HFF-Myc (cell line): ENCODE measurements around the gene HOXB1.
"Not testable (repeated sequence)": the region's sequence is repeated elsewhere in the genome, so short reads cannot be mapped to it uniquely, and the experiment has no call there.

ENCODE experiments used
- DNase-seq: peaks from one replicate; pipeline ENCODE4 v3.0.0-alpha.2; 2011; ENCODE audit warnings: low read depth; ENCODE audit errors: extremely low read depth
- H3K4me3 ChIP-seq: replicated peaks from 2 replicates; pipeline ENCODE4 v1.5.1; 2011; ENCODE audit warnings: low read depth, mild to moderate bottlenecking, control low read depth, low read length
- TF ChIP-seq, protein P1 (sequence below): IDR thresholded peaks from 2 replicates; pipeline ENCODE4 v1.5.1; 2012; ENCODE audit warnings: mild to moderate bottlenecking, low read depth, low read length, control low read depth; ENCODE audit errors: missing control alignments

HOXB1 gene

DNA sequence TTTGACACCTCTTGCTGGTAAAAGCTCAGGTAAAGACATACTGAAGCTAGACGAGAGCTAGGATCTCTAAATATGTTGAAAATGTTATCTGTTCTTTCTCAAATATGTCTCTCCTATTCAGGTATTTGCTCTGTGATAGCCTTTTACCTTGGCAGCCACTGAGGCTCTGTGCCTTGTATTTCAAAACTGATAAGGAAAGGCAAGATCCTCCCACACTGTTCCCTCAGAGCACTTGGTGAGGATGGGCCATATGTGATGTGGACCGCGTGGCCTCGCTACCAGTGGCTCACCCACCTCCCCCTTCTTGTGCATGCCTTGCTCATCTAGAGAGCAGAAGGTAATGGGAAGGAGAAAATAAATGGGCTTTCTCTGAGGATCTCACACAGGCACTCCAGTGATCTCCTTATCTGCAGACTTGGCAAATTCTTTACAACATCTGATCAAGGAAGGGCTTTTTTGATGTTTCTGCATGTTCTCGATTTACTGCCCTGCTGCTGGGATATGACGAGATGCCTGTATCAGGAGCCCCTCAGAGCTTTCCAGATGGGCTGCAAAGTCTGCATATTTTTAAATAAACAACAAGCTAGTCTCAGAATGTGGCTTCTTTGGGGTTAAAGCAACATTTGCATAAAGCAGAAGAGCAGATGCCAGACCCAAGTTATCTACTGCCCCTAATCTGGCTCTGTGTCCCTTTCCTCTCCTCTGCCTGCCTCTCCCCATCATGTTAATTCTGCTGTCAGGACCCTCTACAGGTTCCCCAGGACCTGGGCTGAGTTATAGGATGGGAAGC is 16.9 kb downstream of the HOXB1 start:
- DNase-seq, result no peak
- TF ChIP-seq, protein P1, sequence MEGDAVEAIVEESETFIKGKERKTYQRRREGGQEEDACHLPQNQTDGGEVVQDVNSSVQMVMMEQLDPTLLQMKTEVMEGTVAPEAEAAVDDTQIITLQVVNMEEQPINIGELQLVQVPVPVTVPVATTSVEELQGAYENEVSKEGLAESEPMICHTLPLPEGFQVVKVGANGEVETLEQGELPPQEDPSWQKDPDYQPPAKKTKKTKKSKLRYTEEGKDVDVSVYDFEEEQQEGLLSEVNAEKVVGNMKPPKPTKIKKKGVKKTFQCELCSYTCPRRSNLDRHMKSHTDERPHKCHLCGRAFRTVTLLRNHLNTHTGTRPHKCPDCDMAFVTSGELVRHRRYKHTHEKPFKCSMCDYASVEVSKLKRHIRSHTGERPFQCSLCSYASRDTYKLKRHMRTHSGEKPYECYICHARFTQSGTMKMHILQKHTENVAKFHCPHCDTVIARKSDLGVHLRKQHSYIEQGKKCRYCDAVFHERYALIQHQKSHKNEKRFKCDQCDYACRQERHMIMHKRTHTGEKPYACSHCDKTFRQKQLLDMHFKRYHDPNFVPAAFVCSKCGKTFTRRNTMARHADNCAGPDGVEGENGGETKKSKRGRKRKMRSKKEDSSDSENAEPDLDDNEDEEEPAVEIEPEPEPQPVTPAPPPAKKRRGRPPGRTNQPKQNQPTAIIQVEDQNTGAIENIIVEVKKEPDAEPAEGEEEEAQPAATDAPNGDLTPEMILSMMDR, result no peak
- H3K4me3 ChIP-seq, result no peak overlapping the region

- TF ChIP-seq, protein P1, result no peak
- DNase-seq, result no peak
- H3K4me3 ChIP-seq, result no peak overlapping the region
Observed at GRCh38 chr17:48513097-48513496, 17.7 kb downstream of the HOXB1 start.

DNA sequence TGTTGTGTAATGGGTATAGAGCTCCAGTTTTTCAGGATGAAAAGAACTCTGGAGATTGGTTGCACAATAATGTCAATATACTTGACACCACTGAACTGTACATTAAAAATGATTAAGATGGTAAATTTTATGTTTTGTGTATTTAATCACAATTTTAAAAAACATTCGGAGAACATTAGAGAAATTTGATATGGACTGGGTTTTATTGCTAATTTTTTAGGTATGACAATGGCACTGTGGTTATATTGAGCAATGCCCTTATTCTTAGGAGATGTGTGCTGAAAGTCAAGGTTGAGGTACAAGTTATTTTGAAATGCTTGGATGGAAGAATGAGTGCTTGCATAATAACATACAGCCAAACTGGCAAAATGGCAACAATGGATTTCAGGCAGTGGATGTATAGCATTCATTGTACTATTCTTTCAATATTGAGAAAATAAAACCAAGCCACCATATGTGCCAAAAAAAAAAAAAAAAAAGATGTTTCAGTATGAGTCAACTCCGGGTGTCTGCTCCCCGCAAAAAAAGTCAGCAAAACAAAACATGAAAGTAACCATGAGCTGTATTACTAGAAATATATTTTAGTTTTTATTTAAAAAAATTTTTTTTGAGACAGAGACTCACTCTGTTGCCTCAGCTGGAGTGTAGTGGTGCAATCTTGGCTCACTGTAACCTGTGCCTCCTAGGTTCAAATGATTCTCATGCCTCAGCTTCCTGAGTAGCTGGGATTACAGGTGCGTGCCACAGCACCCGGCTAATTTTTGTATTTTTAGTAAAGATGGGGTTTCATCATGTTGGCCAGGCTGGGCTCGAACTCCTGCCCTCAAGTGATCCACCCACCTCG is 19.8 kb downstream of the HOXB1 start:
- TF ChIP-seq, protein P1, result no peak
- DNase-seq, result no peak
- no peak overlapping the region for H3K4me3 ChIP-seq

DNA sequence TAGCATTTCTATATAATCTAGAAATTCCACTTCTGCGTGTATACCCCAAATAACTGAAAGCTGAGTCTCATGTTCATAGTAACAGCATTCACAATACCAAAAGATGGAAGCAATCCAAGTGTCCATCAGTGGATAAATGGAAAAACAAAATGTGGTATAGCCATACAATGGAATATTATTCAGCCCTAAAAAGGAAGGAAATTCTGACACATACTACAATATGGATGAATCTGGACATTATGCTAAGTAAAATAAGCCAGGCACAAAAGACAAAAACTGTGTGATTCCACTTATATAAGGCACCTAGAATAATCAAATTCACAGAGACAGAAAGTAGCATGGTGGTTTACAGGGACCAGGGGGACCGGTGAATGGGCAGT is 20.4 kb downstream of the HOXB1 start:
- TF ChIP-seq, protein P1, result no peak
- DNase-seq, result no peak
- H3K4me3 ChIP-seq, result no peak overlapping the region

DNA sequence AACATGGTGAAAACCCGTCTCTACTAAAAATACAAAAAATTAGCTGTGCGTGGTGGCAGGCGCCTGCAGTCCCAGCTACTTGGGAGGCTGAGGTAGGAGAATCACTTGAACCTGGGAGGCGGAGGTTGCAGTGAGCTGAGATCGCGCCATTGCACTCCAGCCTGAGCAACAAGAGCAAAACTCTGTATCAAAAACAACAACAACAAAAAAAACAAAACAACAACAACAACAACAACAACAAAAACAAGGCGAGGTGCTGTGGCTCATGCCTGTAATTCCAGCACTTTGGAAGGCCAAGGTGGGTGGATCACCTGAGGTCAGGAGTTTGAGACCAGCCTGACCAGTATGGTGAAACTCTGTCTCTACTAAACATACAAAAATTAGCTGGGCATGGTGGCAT is 21.1 kb downstream of the HOXB1 start:
- DNase-seq, H3K4me3 ChIP-seq: not testable (repeated sequence)

- H3K4me3 ChIP-seq, result no peak overlapping the region
- no peak for DNase-seq
- TF ChIP-seq, protein P1, result no peak
Observed at GRCh38 chr17:48506246-48506645, 24.6 kb downstream of the HOXB1 start.

DNA sequence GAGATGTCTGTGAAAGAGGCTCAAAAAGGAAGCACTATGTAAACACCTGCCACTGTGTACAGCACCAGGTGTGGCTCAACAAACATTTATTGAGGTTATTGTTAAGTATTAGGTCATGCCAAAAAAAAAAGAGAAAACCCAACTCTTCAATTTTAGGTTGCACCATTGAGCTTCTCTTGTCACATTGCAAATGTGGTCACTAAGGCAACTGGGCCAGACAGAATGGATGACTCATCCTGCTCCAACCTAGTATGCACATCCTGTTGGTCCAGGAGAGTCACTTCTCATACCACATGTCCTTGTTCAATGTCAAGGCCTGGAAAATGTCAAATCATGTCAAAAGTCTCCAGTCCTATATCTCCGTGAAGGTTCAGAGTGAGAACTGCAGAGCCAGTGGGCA is 25.0 kb downstream of the HOXB1 start:
- DNase-seq, result peak; percentile 79
- TF ChIP-seq, protein P1, result no peak
- no peak overlapping the region for H3K4me3 ChIP-seq
